GM20000 (cell line): ENCODE measurements around the gene SNAP25.

Source experiments
- DNase-seq: peaks from one replicate; pipeline ENCODE4 v3.0.0; 2012; ENCODE audit warnings: low spot score
- TF ChIP-seq, protein P1 (sequence below): IDR thresholded peaks from 2 replicates; pipeline ENCODE4 v1.5.1; 2012; ENCODE audit warnings: mild to moderate bottlenecking, control low read depth; ENCODE audit errors: extremely low read depth, missing control alignments

The SNAP25 gene

DNA sequence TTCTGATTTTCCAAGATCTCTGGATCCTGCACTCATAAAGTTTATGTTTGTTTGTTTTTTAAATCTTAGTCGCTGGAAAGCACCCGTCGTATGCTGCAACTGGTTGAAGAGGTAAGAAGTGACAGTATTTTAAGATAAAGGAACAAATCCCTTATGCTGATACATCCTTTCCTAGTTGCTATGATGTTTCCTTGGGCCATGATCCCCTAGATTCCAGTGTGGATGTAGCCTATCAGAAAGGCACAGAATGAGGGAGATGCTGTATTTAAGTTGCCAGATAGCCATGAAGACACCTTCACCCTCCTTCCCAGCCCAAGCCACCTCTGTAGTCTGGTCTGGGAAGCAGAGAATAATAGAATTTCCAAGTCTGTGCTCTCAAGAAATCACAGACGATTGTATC, 59.0 kb downstream of the SNAP25 start:
- TF ChIP-seq, protein P1, sequence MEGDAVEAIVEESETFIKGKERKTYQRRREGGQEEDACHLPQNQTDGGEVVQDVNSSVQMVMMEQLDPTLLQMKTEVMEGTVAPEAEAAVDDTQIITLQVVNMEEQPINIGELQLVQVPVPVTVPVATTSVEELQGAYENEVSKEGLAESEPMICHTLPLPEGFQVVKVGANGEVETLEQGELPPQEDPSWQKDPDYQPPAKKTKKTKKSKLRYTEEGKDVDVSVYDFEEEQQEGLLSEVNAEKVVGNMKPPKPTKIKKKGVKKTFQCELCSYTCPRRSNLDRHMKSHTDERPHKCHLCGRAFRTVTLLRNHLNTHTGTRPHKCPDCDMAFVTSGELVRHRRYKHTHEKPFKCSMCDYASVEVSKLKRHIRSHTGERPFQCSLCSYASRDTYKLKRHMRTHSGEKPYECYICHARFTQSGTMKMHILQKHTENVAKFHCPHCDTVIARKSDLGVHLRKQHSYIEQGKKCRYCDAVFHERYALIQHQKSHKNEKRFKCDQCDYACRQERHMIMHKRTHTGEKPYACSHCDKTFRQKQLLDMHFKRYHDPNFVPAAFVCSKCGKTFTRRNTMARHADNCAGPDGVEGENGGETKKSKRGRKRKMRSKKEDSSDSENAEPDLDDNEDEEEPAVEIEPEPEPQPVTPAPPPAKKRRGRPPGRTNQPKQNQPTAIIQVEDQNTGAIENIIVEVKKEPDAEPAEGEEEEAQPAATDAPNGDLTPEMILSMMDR: no peak
- DNase-seq: no peak

DNA sequence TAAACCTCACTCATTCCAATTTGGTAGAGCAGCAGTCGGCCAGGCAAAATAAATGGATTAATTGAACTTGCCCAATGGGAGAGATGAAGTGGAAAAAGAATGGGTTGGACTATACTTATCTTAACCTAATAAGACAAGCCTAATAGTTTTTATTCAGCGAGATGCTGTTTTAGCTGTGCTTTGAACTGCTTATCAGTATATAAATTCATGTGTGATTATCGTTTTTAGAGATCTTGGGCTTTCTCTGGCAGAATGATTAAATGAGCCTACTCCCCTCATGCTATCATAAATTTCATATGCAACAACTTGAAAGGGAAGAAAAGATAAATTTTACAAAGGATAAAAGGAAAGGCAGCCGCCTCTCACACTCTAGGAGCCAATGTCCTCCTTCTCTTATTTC, 59.8 kb downstream of the SNAP25 start:
- TF ChIP-seq, protein P1: no peak
- no peak for DNase-seq

DNA sequence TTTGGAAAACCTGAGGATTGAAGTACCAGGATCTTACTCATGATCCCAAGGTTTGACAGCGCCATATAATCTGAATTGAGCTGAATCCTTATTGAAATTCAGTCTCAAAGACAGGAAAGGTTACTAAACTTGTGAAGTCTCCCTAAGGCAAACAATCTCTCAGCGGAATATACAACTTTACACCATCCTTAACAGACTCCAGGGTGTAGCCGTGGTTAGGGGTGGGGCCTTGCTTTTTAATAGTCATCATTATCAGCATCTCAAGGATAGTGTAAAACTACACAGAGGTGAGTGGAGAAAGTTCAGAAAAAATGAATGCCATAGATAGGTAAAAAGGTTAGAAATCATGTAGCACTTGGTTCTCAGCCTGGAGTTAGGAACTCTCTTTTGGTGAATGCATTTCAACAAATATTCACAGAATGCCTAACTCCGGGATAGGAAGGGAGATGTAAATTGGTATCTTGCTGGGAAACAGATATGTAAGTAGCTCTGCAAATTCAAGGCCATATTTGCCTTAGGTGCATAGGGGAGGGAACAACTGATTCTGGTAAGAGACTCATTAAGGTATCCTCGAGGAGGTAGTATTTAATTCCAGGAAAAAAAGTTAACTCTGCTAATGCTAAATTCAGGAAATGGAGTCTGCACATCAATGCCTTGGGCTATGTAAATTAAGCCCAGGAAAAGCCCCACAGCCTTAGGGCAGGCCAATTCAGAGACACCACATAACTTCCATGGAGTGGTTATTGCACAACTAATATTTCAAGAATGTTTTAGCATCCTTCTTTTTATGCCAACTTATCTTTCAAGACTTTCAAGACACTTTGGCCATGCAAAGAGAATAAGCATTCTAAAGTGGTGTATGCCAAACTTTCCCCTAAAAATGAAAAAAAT, 61.6 kb downstream of the SNAP25 start:
- DNase-seq: no peak
- TF ChIP-seq, protein P1: no peak

DNA sequence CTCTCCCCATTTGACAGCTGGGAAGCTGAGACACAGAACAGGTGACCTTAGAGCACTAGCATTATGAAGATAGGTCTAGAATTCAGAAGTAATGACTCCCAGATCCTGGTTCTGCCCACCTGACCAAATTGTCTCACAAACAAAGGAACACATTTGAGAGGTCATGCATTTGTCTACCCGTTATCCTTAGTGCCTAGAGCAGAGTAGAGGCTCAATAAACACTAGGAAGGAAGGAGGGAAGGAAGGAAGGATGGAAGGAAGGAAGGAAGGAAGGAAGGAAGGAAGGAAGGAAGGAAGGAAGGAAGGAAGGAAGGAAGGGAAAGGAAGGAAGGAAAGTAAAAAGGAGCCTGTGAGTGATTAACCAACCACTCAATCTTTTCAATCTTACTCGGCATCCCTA, 63.3 kb downstream of the SNAP25 start:
- DNase-seq: no peak
- TF ChIP-seq, protein P1: no peak

DNA sequence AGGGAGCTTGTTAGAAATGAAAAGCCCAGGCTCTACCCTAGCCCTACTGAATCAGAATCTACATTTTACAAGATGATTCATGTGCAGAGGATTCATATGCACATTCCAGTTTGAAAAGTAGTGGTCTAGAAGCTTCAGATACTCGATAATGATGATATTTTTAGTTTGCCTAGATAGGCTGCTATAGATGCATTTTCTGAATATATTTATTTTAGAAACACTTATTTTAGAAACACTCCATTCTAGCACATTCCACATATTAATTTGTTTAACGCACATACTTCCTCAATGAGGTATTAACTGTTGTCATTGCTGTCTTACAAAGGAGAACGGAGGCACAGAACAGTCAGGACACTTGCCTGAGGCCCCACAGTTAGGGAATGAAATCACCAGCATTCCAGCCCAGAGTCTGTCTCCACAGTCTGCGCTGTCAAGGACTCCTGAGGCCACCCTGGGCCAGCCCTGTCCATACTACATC, 64.4 kb downstream of the SNAP25 start:
- DNase-seq: no peak
- TF ChIP-seq, protein P1: no peak

DNA sequence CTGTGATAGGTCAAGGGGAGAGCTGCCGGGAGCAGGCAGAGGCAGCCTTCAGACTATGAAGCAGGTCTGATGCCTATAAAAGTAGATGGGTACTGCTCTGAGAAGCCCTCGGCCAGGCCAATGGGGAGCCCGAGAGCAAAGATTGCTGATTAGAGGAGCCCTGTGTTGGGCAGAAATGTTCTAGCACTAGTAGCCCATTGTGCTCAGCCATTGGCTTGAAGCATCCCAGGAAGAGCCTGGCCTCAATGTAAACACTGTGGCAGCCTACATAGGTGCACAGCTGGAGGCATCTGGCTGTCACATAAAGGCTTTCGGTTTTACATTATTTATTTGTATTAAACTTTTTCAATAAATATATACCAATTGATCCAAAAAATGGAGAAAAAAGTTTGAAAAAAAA, 67.7 kb downstream of the SNAP25 start:
- TF ChIP-seq, protein P1: no peak

DNA sequence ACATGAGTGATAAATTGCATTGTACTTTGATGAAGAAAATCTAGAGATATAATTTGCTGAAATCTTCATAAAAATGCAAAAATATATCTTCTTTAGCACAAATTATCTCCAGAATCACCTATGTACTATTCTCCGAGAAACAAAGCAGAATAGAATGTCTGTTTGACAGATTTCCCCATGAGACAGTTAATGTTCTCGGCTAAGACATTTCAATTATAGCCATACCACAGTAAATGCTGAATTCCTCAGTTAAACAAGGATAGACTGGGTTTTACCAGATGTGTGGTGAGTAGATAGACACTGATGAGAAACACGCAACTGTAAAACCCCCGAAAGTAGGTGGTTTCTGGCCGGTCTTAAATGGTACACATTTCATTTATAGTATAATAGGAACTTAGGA, 69.8 kb downstream of the SNAP25 start:
- no peak for DNase-seq
- TF ChIP-seq, protein P1: no peak

More for the DNA sequence above, 67.7 kb downstream of the SNAP25 start:
- no peak for DNase-seq
